ENCODE results near the gene TNFRSF1B. TPM values are rescaled to one million over a fixed set of nuclear protein-coding genes. Genes with fewer than 3 reads are reported as not detected.

The TNFRSF1B gene
- 26.1 and 74.5 TPM in 2 replicates for total RNA-seq (2011; cell fraction: chromatin; rRNA removed; ENCODE audit: low replicate concordance)
- total RNA-seq (2011; cell fraction: nucleolus; rRNA removed) = 83.4 and 97.6 TPM in 2 replicates
- 68.4 and 69.2 TPM in 2 replicates for total RNA-seq (2011; cell fraction: nucleoplasm; rRNA removed)
- total RNA-seq (2014; rRNA removed) (40.8 and 54.1 TPM in 2 replicates), total RNA-seq (2014; rRNA removed; fragmentation: Illumina TruSeq; extraction: Trizol) (17.5 and 22.7 TPM in 2 replicates), total RNA-seq (2015; rRNA removed; fragmentation: Illumina TruSeq; extraction: Trizol) (21.7 and 23.1 TPM in 2 replicates), total RNA-seq (2021) (91.3 and 91.6 TPM in 2 replicates), polyA plus RNA-seq (2011; rRNA removed) (36.0 and 48.1 TPM in 2 replicates), polyA plus RNA-seq (2014; fragmentation: Illumina TruSeq; extraction: Trizol) (40.9 and 48.0 TPM in 2 replicates), polyA plus RNA-seq (2014; fragmentation: Nextera tagmentation; extraction: Ambion mirVana) (1 to 10 TPM; 8.8 to 9.0 TPM), polyA plus RNA-seq (2014; rRNA removed) (43.7 and 47.2 TPM in 2 replicates), polyA minus RNA-seq (2011; rRNA and poly(A)+ RNA removed) (19.0 and 26.6 TPM in 2 replicates), Bru-seq, nascent RNA (percentile 76 among the genes with signal in this experiment), BruChase-seq, experiment 1, labeled RNA remaining after a 2-hour chase (percentile 66 among the genes with signal in this experiment), BruChase-seq, experiment 2, labeled RNA remaining after a 6-hour chase (percentile 66 among the genes with signal in this experiment)
- 54.9 and 115 TPM in 2 replicates for polyA plus RNA-seq (2011; cell fraction: cytosol; rRNA removed)
- polyA plus RNA-seq (2011; cell fraction: nucleus; rRNA removed) = 12.4 and 19.5 TPM in 2 replicates
- polyA plus RNA-seq (2012) = 37.7 and 41.4 TPM in 2 replicates
- 46.3 and 70.4 TPM in 2 replicates for polyA minus RNA-seq (2011; cell fraction: cytosol; rRNA and poly(A)+ RNA removed)
- polyA minus RNA-seq (2011; cell fraction: nucleus; rRNA and poly(A)+ RNA removed) = 13.3 and 24.2 TPM in 2 replicates
- long read RNA-seq, experiment 1, transcript TNFRSF1B-203 (9 exons, 3,583 nt) = minor isoform, 7 of 268 reads
- long read RNA-seq, experiment 1, transcript TNFRSF1B-201 (10 exons, 3,683 nt) = major isoform, 38 of 268 reads
- long read RNA-seq, experiment 1, partial matches to known transcripts = 208 of 268 reads
- long read RNA-seq, experiment 1, other reads (novel, unspliced or antisense) = 15 of 268 reads
- long read RNA-seq, experiment 2, transcript TNFRSF1B-203 (9 exons, 3,583 nt) = minor isoform, 12 of 84 reads
- long read RNA-seq, experiment 2, transcript TNFRSF1B-201 (10 exons, 3,683 nt) = major isoform, 21 of 84 reads
- long read RNA-seq, experiment 2, partial matches to known transcripts = 3 of 84 reads
- long read RNA-seq, experiment 2, other reads (novel, unspliced or antisense) = 48 of 84 reads
- long read RNA-seq, experiment 3, transcript TNFRSF1B-203 (9 exons, 3,583 nt) = minor isoform, 9 of 56 reads
- long read RNA-seq, experiment 3, transcript TNFRSF1B-201 (10 exons, 3,683 nt) = major isoform, 27 of 56 reads
- long read RNA-seq, experiment 3, partial matches to known transcripts = 4 of 56 reads
- long read RNA-seq, experiment 3, other reads (novel, unspliced or antisense) = 16 of 56 reads

DNA sequence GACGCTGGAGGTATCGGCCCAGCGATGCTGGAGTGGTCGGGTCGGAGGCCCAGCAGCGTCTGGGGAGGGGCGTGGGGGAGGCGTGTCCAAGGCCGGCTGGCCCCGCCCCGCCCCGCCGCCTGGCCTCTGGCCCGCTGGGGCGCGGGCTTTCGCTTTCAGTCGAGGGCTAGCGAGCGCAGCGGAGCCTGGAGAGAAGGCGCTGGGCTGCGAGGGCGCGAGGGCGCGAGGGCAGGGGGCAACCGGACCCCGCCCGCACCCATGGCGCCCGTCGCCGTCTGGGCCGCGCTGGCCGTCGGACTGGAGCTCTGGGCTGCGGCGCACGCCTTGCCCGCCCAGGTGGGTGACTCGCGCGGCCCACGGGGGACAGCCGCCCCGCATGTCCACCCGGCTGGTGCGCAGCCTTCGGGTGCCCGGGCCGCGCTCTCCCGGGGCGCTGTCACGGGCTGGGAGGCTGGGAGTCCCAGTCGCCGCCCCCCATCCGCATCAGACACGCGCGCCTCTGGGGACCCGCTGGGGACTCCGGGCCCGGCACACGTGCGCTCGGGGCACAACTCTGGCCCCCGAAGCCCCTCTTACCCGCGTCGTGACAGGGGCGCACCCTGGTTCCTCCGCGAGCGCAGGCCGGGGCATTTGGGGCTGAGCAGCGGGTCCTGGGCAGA, at the start of gene TNFRSF1B:
Gene TNFRSF1B, plus strand, starts transcription at position 158 of the 659 bp plus-strand sequence. Its CDS starts 101 bp downstream, at position 259.
- peak within 1 kb of the TSS; percentile 78 for H3K27ac ChIP-seq (ENCODE audit: extremely low read depth, low read depth, low read length)
- ChIA-PET CTCF (ENCODE audit: low intra/inter-chr PET ratio) (no interaction called here), POLR2A (interaction anchor here (0.6 to 2.6 kb wide), 7 partner anchors 10 to 259 kb away, joined by 3 to 12 read pairs (median 5); no protein-coding TSS in a partner anchor)
- peak within 1 kb of the TSS; percentile 52 for H3K4me3 ChIP-seq
- intact Hi-C loops (cut with micrococcal nuclease) = no loop called here
- peak within 1 kb of the TSS; percentile 81 to 93 for H3K9ac ChIP-seq (ENCODE audit: insufficient read depth in 1 of 2, low read depth in 2 of 2, low read length in 2 of 2)
- H3K36me3 ChIP-seq (ENCODE audit: control insufficient read depth, insufficient read depth, low read length) = peaks cover 10% of the 10 kb centered on the region; the same call in 2 of the 3 replicates
- in situ Hi-C loops (cut with MboI) = no loop called here
- peaks cover 47% of the 10 kb centered on the region for H3K79me2 ChIP-seq (ENCODE audit: control insufficient read depth, insufficient read depth, low read length)
- FAIRE-seq = no peak
- no TSS peak for BruUV-seq (replicated peaks)
- no peaks in the 10 kb centered on the region for H3K9me3 ChIP-seq (replicated peaks; ENCODE audit: control insufficient read depth, insufficient read depth, low read depth, low read length)
- H3K27me3 ChIP-seq (ENCODE audit: control insufficient read depth in 2 of 2, insufficient read depth in 2 of 2, low read length in 2 of 2) = no peaks in the 10 kb centered on the region
- peak within 1 kb of the TSS; percentile 82 for H3K4me2 ChIP-seq (ENCODE audit: insufficient read depth, low read length)
- ATAC-seq = peak; percentile 82
- H3K9me1 ChIP-seq (ENCODE audit: control insufficient read depth, insufficient read depth, low read length) = no peaks in the 10 kb centered on the region
- H3K4me1 ChIP-seq (replicated peaks in 1 of 2; ENCODE audit: control insufficient read depth in 2 of 2, insufficient read depth in 2 of 2, low read length in 2 of 2) = peaks cover 27 to 31% of the 10 kb centered on the region in 2 experiments
- under 1% methylated on average over 79 of the region's 79 CpGs for WGBS (ENCODE audit: insufficient coverage, low coverage, missing lambda C conversion rate)
- peak within 1 kb of the TSS; percentile 66 for H2AFZ ChIP-seq (ENCODE audit: low read depth, low read length)
- H4K20me1 ChIP-seq (replicated peaks; ENCODE audit: control insufficient read depth, insufficient read depth, low read length) = peaks cover 14% of the 10 kb centered on the region
- peak; percentile 87 to 96 (median 94) for DNase-seq (ENCODE audit: extremely low read depth in 1 of 4, low spot score in 3 of 4)
- TF ChIP-seq TBP (optimal IDR thresholded peaks at IDR 0.05; ENCODE audit: low read depth, low read length) (peak; percentile 91), XRCC3 (IDR thresholded peaks at IDR 0.05) (no peak), RB1 (IDR thresholded peaks at IDR 0.05; ENCODE audit: low read depth) (peak; percentile 94), ZNF445 (CRISPR knock-in tag; IDR thresholded peaks at IDR 0.05; ENCODE audit: low read depth) (no peak), FUS (optimal IDR thresholded peaks at IDR 0.05; ENCODE audit: low read depth, low read length) (peak; percentile 97)
- TF ChIP-seq, protein P1, sequence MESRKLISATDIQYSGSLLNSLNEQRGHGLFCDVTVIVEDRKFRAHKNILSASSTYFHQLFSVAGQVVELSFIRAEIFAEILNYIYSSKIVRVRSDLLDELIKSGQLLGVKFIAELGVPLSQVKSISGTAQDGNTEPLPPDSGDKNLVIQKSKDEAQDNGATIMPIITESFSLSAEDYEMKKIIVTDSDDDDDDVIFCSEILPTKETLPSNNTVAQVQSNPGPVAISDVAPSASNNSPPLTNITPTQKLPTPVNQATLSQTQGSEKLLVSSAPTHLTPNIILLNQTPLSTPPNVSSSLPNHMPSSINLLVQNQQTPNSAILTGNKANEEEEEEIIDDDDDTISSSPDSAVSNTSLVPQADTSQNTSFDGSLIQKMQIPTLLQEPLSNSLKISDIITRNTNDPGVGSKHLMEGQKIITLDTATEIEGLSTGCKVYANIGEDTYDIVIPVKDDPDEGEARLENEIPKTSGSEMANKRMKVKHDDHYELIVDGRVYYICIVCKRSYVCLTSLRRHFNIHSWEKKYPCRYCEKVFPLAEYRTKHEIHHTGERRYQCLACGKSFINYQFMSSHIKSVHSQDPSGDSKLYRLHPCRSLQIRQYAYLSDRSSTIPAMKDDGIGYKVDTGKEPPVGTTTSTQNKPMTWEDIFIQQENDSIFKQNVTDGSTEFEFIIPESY (CRISPR knock-in tag; IDR thresholded peaks at IDR 0.05) = no peak; the same call in none of the 2 replicates
- TF ChIP-seq, protein P2, sequence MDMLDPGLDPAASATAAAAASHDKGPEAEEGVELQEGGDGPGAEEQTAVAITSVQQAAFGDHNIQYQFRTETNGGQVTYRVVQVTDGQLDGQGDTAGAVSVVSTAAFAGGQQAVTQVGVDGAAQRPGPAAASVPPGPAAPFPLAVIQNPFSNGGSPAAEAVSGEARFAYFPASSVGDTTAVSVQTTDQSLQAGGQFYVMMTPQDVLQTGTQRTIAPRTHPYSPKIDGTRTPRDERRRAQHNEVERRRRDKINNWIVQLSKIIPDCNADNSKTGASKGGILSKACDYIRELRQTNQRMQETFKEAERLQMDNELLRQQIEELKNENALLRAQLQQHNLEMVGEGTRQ (CRISPR knock-in tag; IDR thresholded peaks at IDR 0.05) = 0 out of 2 replicates have a peak, but pooled peaks have one; percentile 3
- TF ChIP-seq, protein P3, sequence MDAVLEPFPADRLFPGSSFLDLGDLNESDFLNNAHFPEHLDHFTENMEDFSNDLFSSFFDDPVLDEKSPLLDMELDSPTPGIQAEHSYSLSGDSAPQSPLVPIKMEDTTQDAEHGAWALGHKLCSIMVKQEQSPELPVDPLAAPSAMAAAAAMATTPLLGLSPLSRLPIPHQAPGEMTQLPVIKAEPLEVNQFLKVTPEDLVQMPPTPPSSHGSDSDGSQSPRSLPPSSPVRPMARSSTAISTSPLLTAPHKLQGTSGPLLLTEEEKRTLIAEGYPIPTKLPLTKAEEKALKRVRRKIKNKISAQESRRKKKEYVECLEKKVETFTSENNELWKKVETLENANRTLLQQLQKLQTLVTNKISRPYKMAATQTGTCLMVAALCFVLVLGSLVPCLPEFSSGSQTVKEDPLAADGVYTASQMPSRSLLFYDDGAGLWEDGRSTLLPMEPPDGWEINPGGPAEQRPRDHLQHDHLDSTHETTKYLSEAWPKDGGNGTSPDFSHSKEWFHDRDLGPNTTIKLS (IDR thresholded peaks at IDR 0.05; ENCODE audit: borderline replicate concordance, low read depth) = peak; percentile 59; the same call in 1 of the 2 replicates
